MM.1S (cell line): ENCODE data around the gene TTLL11.

Experiments used
- DNase-seq: peaks from one replicate; pipeline ENCODE4 v3.0.0-alpha.2; 2015
- H2AFZ ChIP-seq: fragments of 300-600 bp; sonication (generic); 2 replicates; pipeline ENCODE4 v1.6.0; 2016; ENCODE audit warnings: antibody characterized with exemption, low read length
- H3F3A ChIP-seq: fragments of 300-600 bp; sonication (generic); 2 replicates; pipeline ENCODE4 v1.6.1; 2016; ENCODE audit warnings: mild to moderate bottlenecking, antibody characterized with exemption, low read length, moderate library complexity, mixed read lengths; ENCODE audit not compliant: insufficient read depth
- H3K27ac ChIP-seq: fragments of 300-600 bp; sonication (generic); 2 replicates; pipeline ENCODE4 v1.5.1; 2016; ENCODE audit warnings: mild to moderate bottlenecking, low read length
- H3K27me3 ChIP-seq: fragments of 300-600 bp; sonication (generic); replicated peaks from 2 replicates; pipeline ENCODE4 v1.6.0; 2016; ENCODE audit warnings: low read length; ENCODE audit not compliant: insufficient read depth
- H3K36me3 ChIP-seq: fragments of 300-600 bp; sonication (generic); replicated peaks from 2 replicates; pipeline ENCODE4 v1.6.1; 2016; ENCODE audit warnings: mild to moderate bottlenecking, low read length, mixed read lengths; ENCODE audit not compliant: insufficient read depth
- H3K4me1 ChIP-seq: fragments of 300-600 bp; sonication (generic); 2 replicates; pipeline ENCODE4 v1.6.1; 2016; ENCODE audit warnings: low read length, mixed read lengths
- H3K4me2 ChIP-seq: fragments of 300-600 bp; sonication (generic); 2 replicates; pipeline ENCODE4 v1.6.0; 2016; ENCODE audit warnings: low read depth, low read length
- H3K4me3 ChIP-seq: fragments of 300-600 bp; sonication (generic); 2 replicates; pipeline ENCODE4 v1.5.1; 2016; ENCODE audit warnings: low read length, mixed read lengths
- H3K79me2 ChIP-seq: fragments of 300-600 bp; sonication (generic); 2 replicates; pipeline ENCODE4 v1.6.1; 2016; ENCODE audit warnings: mixed run types, low read length, mixed read lengths
- H3K9ac ChIP-seq: fragments of 300-600 bp; sonication (generic); 2 replicates; pipeline ENCODE4 v1.6.1; 2016; ENCODE audit warnings: low read length, mixed read lengths
- H3K9me2 ChIP-seq: fragments of 300-600 bp; sonication (generic); replicated peaks from 2 replicates; pipeline ENCODE4 v1.6.1; 2016; ENCODE audit warnings: mild to moderate bottlenecking, low read length, mixed read lengths; ENCODE audit not compliant: insufficient read depth
- H3K9me3 ChIP-seq: fragments of 300-600 bp; sonication (generic); replicated peaks from 2 replicates; pipeline ENCODE4 v1.6.1; 2016; ENCODE audit warnings: mild to moderate bottlenecking, low read length, mixed read lengths; ENCODE audit not compliant: insufficient read depth
- H4K20me1 ChIP-seq: fragments of 300-600 bp; sonication (generic); 2 replicates; pipeline ENCODE4 v1.6.1; 2016; ENCODE audit warnings: mild to moderate bottlenecking, low read length, moderate library complexity, mixed read lengths; ENCODE audit not compliant: insufficient read depth
- CTCF ChIP-seq: fragments of 300-600 bp; sonication (generic); IDR thresholded peaks from 2 replicates; pipeline ENCODE4 v1.5.1; 2016; ENCODE audit warnings: antibody characterized with exemption, low read length, mixed read lengths
- EZH2 ChIP-seq: fragments of 300-600 bp; sonication (generic); optimal IDR thresholded peaks from 2 replicates; pipeline ENCODE3; 2017; ENCODE audit warnings: low read depth, mild to moderate bottlenecking, antibody characterized with exemption, low read length, mixed read lengths
- EZH2phosphoT487 ChIP-seq: fragments of 300-600 bp; sonication (generic); IDR thresholded peaks from 2 replicates; pipeline ENCODE4 v1.6.1; 2018; ENCODE audit warnings: antibody characterized with exemption, low read length

Gene TTLL11

GRCh38 chr9:122122468-122122867, 29.4 kb upstream of the TTLL11 start:
- Histone ChIP-seq H3F3A (no peaks in the 10 kb centered on the region), H3K4me1 (no peaks in the 10 kb centered on the region), H3K36me3 (no peaks in the 10 kb centered on the region), H3K27me3 (peaks cover 18% of the 10 kb centered on the region), H3K27ac (no peak overlapping the region), H3K4me3 (no peak overlapping the region), H3K79me2 (no peaks in the 10 kb centered on the region), H3K9ac (no peak overlapping the region), H3K4me2 (no peak overlapping the region), H3K9me2 (no peaks in the 10 kb centered on the region), H4K20me1 (no peaks in the 10 kb centered on the region), H2AFZ (no peak overlapping the region), H3K9me3 (no peaks in the 10 kb centered on the region)
- DNase-seq = no peak
- TF ChIP-seq EZH2phosphoT487 (no peak), EZH2 (no peak), CTCF (no peak)

- no peaks in the 10 kb centered on the region for H3K36me3 ChIP-seq
- no peak overlapping the region for H3K4me2 ChIP-seq
- H3K4me3 ChIP-seq = no peak overlapping the region
- no peaks in the 10 kb centered on the region for H3K4me1 ChIP-seq
- H4K20me1 ChIP-seq = no peaks in the 10 kb centered on the region
- no peaks in the 10 kb centered on the region for H3F3A ChIP-seq
- H3K79me2 ChIP-seq = no peaks in the 10 kb centered on the region
- H3K9me2 ChIP-seq = no peaks in the 10 kb centered on the region
- no peaks in the 10 kb centered on the region for H3K9me3 ChIP-seq
- DNase-seq = no peak
- H3K27ac ChIP-seq = no peak overlapping the region
- TF ChIP-seq EZH2phosphoT487 (no peak), CTCF (no peak), EZH2 (no peak)
- no peak overlapping the region for H3K9ac ChIP-seq
- peaks cover 14% of the 10 kb centered on the region for H3K27me3 ChIP-seq
- no peak overlapping the region for H2AFZ ChIP-seq
Observed at GRCh38 chr9:122121931-122122330, 28.8 kb upstream of the TTLL11 start.

- Histone ChIP-seq H3K9me3 (no peaks in the 10 kb centered on the region), H4K20me1 (no peaks in the 10 kb centered on the region), H3K4me1 (no peaks in the 10 kb centered on the region), H3K27ac (no peak overlapping the region), H3K36me3 (no peaks in the 10 kb centered on the region), H3K4me2 (no peak overlapping the region), H3K9ac (no peak overlapping the region), H3K9me2 (no peaks in the 10 kb centered on the region), H3K27me3 (peaks cover 9% of the 10 kb centered on the region), H2AFZ (no peak overlapping the region), H3K79me2 (no peaks in the 10 kb centered on the region), H3K4me3 (no peak overlapping the region), H3F3A (no peaks in the 10 kb centered on the region)
- no peak for TF ChIP-seq EZH2phosphoT487
- TF ChIP-seq EZH2 = no peak
- no peak for TF ChIP-seq CTCF
- no peak for DNase-seq
Observed at GRCh38 chr9:122121391-122121790, 28.3 kb upstream of the TTLL11 start.
